GM23338 (cell line): ENCODE data around the gene MYH10. TPM values are rescaled to one million over a fixed set of nuclear protein-coding genes. Genes with fewer than 3 reads are reported as not detected.

Experiments
- ATAC-seq: fragments of 200-7000 bp; cut with Tn5 transposase; 3 replicates; pipeline ENCODE4 v1.9.1; 2020
- DNase-seq: peaks from one replicate; pipeline ENCODE4 v3.0.0-alpha.2; 2015; ENCODE audit warnings: low spot score
- H2AFZ ChIP-seq: fragments of 200-600 bp; sonication (generic); 2 replicates; pipeline ENCODE4 v1.8.0; 2016; ENCODE audit warnings: antibody characterized with exemption, mild to moderate bottlenecking, moderate library complexity
- H3F3A ChIP-seq: fragments of 200-600 bp; sonication (generic); replicated peaks from 2 replicates; pipeline ENCODE4 v1.8.0; 2017; ENCODE audit warnings: antibody characterized with exemption, mixed run types, low read depth
- H3K27ac ChIP-seq: fragments of 200-600 bp; sonication (generic); 2 replicates; pipeline ENCODE4 v1.6.1; 2016; ENCODE audit warnings: low read depth
- H3K27me3 ChIP-seq: fragments of 200-600 bp; sonication (generic); 2 replicates; pipeline ENCODE4 v1.8.0; 2016; ENCODE audit warnings: mild to moderate bottlenecking, mixed run types, moderate library complexity; ENCODE audit not compliant: insufficient read depth
- H3K36me3 ChIP-seq: fragments of 200-600 bp; sonication (generic); 2 replicates; pipeline ENCODE4 v1.8.0; 2016; ENCODE audit warnings: mild to moderate bottlenecking; ENCODE audit not compliant: insufficient read depth
- H3K4me1 ChIP-seq: fragments of 200-600 bp; sonication (generic); 2 replicates; pipeline ENCODE4 v1.8.0; 2016; ENCODE audit warnings: mild to moderate bottlenecking, moderate library complexity; ENCODE audit not compliant: insufficient read depth
- H3K4me2 ChIP-seq: fragments of 200-600 bp; sonication (generic); 2 replicates; pipeline ENCODE4 v1.7.1; 2017; ENCODE audit warnings: mixed run types
- H3K4me3 ChIP-seq: fragments of 200-600 bp; sonication (generic); 2 replicates; pipeline ENCODE4 v1.6.1; 2016; ENCODE audit warnings: mixed run types
- H3K79me2 ChIP-seq: fragments of 200-600 bp; sonication (generic); replicated peaks from 2 replicates; pipeline ENCODE4 v1.8.0; 2017; ENCODE audit warnings: mild to moderate bottlenecking; ENCODE audit not compliant: insufficient read depth
- H3K9me2 ChIP-seq: fragments of 200-600 bp; sonication (generic); 2 replicates; pipeline ENCODE4 v1.8.0; 2017; ENCODE audit not compliant: insufficient read depth
- H4K20me1 ChIP-seq: fragments of 200-600 bp; sonication (generic); replicated peaks from 2 replicates; pipeline ENCODE4 v1.8.0; 2017; ENCODE audit warnings: mild to moderate bottlenecking; ENCODE audit not compliant: insufficient read depth
- H3K27ac Mint-ChIP-seq: 2 replicates; pipeline ENCODE4 v1.8.0; 2020; ENCODE audit warnings: inconsistent platforms, mild to moderate bottlenecking, moderate library complexity, mixed read lengths
- H3K27me3 Mint-ChIP-seq: 3 replicates; pipeline ENCODE4 v1.8.0; 2022; ENCODE audit warnings: low read depth, mild to moderate bottlenecking, moderate library complexity, mixed read lengths, inconsistent platforms; ENCODE audit not compliant: insufficient read depth, poor library complexity
- H3K36me3 Mint-ChIP-seq: 3 replicates; pipeline ENCODE4 v1.8.0; 2021; ENCODE audit warnings: low read depth, mild to moderate bottlenecking, inconsistent platforms, moderate library complexity, mixed read lengths
- H3K4me1 Mint-ChIP-seq: 3 replicates; pipeline ENCODE4 v1.8.0; 2020; ENCODE audit warnings: mild to moderate bottlenecking, inconsistent platforms, mixed read lengths
- H3K4me3 Mint-ChIP-seq: 3 replicates; pipeline ENCODE4 v1.8.0; 2021; ENCODE audit warnings: moderate library complexity, mild to moderate bottlenecking, inconsistent platforms, mixed read lengths
- H3K9me3 Mint-ChIP-seq: 3 replicates; pipeline ENCODE4 v1.8.0; 2020; ENCODE audit warnings: moderate library complexity, mild to moderate bottlenecking, inconsistent platforms, mixed read lengths
- CREB1 ChIP-seq: fragments of 250-450 bp; sonication (Bioruptor Pico); IDR thresholded peaks from 2 replicates; pipeline ENCODE4 v1.5.0; 2020; ENCODE audit warnings: low read depth, mild to moderate bottlenecking, moderate library complexity
- EZH2phosphoT487 ChIP-seq: fragments of 200-600 bp; sonication (generic); IDR thresholded peaks from one replicate; pipeline ENCODE4 v1.8.1; 2018; ENCODE audit warnings: antibody characterized with exemption; ENCODE audit not compliant: unreplicated experiment
- JUNB ChIP-seq: IDR thresholded peaks from one replicate; pipeline ENCODE4 v1.6.1; 2016; ENCODE audit warnings: antibody characterized with exemption; ENCODE audit not compliant: unreplicated experiment
- REST ChIP-seq: IDR thresholded peaks from one replicate; pipeline ENCODE4 v1.6.1; 2018; ENCODE audit warnings: antibody characterized with exemption; ENCODE audit not compliant: unreplicated experiment
- polyA plus RNA-seq: library from polyadenylated mRNA; unstranded; fragments of >200 nt; fragmentation: Nextera tagmentation; extraction: Ambion mirVana; gene quantifications from 2 replicates; pipeline ENCODE4 v1.2.1, GENCODE V29; 2016
- total RNA-seq: library from RNA; depleted of rRNA; stranded (reverse); fragments of >200 nt; shearing (Covaris generic); gene quantifications from 2 replicates; pipeline ENCODE4 v1.2.3, GENCODE V29; 2014
- TF ChIP-seq, protein P1 (sequence below): IDR thresholded peaks from 2 replicates; pipeline ENCODE4 v1.6.1; 2016; ENCODE audit warnings: antibody characterized with exemption

MYH10 gene
- total and polyA plus RNA-seq, 2 experiments from 2014 or later, result 89.5 to 230 TPM

- Histone ChIP-seq H3K27ac (no peak overlapping the region), H3K4me1 (0 out of 2 replicates have a peak, but pooled peaks cover 3% of the 10 kb centered on the region), H3K4me3 (no peak overlapping the region), H3K9me2 (peaks cover 2% of the 10 kb centered on the region; the same call in 1 of the 2 replicates), H2AFZ (no peak overlapping the region), H3K36me3 (no peaks in the 10 kb centered on the region), H4K20me1 (peaks cover 23% of the 10 kb centered on the region), H3F3A (no peaks in the 10 kb centered on the region), H3K27me3 (no peaks in the 10 kb centered on the region), H3K79me2 (peaks cover 93% of the 10 kb centered on the region), H3K4me2 (no peak overlapping the region)
- ATAC-seq (no peak), DNase-seq (no peak)
- TF ChIP-seq EZH2phosphoT487 (no peak), REST (no peak)
- Mint-ChIP-seq H3K9me3 (no peaks in the 10 kb centered on the region), H3K4me1 (peaks cover 18% of the 10 kb centered on the region), H3K4me3 (no peak overlapping the region), H3K36me3 (peaks cover 49% of the 10 kb centered on the region), H3K27ac (no peak overlapping the region; the same call in 1 of the 2 replicates), H3K27me3 (no peaks in the 10 kb centered on the region)
Measured at GRCh38 chr17:8583954-8584353, 46.6 kb downstream of the MYH10 start.

DNA sequence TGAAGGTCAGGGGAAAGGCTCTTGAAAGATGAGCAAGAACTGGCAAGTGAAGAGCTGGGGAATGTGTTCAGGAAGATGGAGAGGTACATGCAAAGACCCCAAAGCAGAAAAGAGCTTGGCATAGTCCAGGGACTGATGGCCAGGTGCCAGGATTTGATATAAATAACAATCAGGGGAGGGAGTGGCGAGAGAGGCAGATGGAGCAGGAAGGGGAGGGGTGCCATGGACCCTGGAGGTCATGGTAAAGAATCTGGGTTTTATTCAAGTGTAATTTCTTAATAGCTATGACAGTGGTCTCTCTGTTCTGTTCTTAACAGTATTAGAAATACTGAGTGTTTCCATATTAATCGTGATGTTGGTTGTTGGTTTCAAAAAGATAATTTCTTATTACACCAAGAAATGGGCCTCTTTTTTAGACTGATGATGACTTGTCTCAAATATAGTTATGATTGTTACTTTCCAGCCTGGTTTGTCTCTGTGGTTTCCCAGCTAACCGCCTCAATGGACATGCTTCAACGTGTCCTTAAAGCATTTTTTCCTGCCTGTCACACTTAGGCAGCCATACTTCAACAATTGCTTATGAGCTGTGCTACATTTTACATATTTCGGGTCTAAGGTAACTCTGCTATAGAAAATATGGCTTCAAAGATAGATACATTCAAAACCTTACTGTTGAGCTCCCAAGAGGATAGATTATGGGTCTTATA is 49.4 kb downstream of the MYH10 start:
- no peaks in the 10 kb centered on the region for H3K9me2 ChIP-seq
- DNase-seq (peak; percentile 28), ATAC-seq (peak; percentile 38; the same call in 2 of the 3 replicates)
- H4K20me1 ChIP-seq, result peaks cover 21% of the 10 kb centered on the region
- peaks cover 5% of the 10 kb centered on the region; the same call in 1 of the 2 replicates for H3K36me3 ChIP-seq
- no peak overlapping the region for H2AFZ ChIP-seq
- Mint-ChIP-seq H3K27me3 (peaks cover 2% of the 10 kb centered on the region), H3K36me3 (peaks cover 30% of the 10 kb centered on the region; the same call in 2 of the 3 replicates), H3K9me3 (no peaks in the 10 kb centered on the region), H3K27ac (peak overlapping the region; percentile 87), H3K4me3 (no peak overlapping the region), H3K4me1 (peaks cover 18% of the 10 kb centered on the region)
- H3K27ac ChIP-seq, result no peak overlapping the region
- H3K4me1 ChIP-seq, result 0 out of 2 replicates have a peak, but pooled peaks cover 3% of the 10 kb centered on the region
- no peak overlapping the region for H3K4me3 ChIP-seq
- peaks cover 84% of the 10 kb centered on the region for H3K79me2 ChIP-seq
- H3K4me2 ChIP-seq, result no peak overlapping the region
- H3K27me3 ChIP-seq, result no peaks in the 10 kb centered on the region
- TF ChIP-seq, protein P1, sequence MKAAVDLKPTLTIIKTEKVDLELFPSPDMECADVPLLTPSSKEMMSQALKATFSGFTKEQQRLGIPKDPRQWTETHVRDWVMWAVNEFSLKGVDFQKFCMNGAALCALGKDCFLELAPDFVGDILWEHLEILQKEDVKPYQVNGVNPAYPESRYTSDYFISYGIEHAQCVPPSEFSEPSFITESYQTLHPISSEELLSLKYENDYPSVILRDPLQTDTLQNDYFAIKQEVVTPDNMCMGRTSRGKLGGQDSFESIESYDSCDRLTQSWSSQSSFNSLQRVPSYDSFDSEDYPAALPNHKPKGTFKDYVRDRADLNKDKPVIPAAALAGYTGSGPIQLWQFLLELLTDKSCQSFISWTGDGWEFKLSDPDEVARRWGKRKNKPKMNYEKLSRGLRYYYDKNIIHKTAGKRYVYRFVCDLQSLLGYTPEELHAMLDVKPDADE, result no peak
- no peak for TF ChIP-seq CREB1 (CRISPR knock-in tag)
- TF ChIP-seq JUNB, result no peak
- H3F3A ChIP-seq, result no peaks in the 10 kb centered on the region
